ENCODE measurements around the gene PLXNA1.

The PLXNA1 gene

DNA sequence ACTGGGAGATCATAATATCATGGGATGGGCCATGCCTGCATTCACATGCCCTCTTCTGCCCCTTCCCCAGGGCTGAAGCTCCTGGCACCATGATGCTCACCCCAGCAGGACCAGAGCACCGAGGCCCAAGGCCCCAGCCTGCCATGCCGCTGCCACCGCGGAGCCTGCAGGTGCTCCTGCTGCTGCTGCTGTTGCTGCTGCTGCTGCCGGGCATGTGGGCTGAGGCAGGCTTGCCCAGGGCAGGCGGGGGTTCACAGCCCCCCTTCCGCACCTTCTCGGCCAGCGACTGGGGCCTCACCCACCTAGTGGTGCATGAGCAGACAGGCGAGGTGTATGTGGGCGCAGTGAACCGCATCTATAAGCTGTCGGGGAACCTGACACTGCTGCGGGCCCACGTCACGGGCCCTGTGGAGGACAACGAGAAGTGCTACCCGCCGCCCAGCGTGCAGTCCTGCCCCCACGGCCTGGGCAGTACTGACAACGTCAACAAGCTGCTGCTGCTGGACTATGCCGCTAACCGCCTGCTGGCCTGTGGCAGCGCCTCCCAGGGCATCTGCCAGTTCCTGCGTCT is 5.6 kb downstream of the PLXNA1 start:
- no peak for DNase-seq

DNA sequence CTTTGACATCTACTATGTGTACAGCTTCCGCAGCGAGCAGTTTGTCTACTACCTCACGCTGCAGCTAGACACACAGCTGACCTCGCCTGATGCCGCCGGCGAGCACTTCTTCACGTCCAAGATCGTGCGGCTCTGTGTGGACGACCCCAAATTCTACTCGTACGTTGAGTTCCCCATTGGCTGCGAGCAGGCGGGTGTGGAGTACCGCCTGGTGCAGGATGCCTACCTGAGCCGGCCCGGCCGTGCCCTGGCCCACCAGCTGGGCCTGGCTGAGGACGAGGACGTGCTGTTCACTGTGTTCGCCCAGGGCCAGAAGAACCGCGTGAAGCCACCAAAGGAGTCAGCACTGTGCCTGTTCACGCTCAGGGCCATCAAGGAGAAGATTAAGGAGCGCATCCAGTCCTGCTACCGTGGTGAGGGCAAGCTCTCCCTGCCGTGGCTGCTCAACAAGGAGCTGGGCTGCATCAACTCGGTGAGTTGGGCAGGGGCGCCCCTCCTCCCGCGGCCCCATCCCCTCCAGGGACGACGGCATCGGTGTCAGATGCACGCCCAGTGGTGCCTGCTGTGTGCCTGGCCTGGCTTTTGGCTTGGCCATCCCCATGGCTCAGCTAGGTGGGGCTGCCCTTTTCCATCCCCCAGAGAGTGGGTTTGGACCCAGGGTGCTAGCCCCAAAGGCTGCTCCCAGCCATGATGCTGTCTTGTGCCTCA is 6.6 kb downstream of the PLXNA1 start:
- no peak for DNase-seq

DNA sequence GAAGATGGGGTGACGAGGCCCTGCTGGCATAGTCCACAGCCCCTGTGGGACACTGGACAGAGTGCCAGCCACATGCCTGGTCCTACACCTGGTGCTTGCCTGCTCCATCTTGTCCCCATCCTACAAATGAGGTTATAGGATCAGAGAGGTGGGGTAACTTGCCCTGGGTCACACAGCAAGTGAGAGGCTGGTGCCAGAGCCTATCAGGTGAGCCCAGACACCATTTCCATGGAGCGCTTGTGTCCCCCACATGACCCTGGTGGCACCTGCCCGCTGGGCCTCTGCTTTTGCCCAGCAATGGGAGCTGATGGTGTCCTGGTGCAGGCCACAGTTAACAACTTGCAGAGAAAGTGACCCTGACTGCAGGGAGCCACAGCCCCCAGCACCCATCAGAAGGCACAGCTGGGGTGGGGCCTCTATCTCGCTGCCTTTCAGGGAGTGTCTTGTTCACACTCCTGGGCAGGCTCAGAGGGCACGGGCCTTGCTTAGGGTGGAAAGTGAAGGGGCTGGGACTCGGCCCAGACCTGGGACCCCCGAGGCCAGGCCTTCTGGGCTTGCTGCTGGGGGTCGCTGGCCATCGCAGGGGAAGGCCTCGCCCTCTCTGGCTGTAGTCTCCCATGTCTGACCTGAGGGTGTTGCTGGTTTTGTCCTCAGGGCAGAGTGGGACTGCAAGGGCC is 7.2 kb downstream of the PLXNA1 start:
- DNase-seq, result no peak

DNA sequence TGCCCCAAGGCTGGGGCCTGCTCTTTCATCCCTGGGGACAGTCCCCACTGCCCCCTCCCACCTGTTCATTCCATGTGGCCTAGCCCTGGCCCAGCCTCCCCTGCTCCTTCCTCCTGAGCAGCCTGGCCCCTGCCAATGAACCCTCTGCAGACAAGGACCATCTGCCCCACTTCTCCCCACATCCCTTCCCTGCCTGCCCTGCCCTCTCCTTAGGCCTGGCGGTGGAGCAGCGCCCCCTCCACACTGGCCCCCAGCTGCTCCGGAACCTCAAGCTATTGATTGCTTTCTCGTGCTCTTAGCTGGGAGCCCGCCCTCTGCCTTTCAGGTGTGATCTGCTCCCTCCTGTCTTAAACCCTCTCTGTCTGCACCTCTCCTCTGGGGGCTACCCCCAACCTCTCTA is 8.0 kb downstream of the PLXNA1 start:
- no peak for DNase-seq

GRCh38 chr3:126991366-126992200 is 8.7 kb downstream of the PLXNA1 start:
- no peak for DNase-seq

GRCh38 chr3:126992216-126992615 is 9.3 kb downstream of the PLXNA1 start:
- DNase-seq, result no peak

DNA sequence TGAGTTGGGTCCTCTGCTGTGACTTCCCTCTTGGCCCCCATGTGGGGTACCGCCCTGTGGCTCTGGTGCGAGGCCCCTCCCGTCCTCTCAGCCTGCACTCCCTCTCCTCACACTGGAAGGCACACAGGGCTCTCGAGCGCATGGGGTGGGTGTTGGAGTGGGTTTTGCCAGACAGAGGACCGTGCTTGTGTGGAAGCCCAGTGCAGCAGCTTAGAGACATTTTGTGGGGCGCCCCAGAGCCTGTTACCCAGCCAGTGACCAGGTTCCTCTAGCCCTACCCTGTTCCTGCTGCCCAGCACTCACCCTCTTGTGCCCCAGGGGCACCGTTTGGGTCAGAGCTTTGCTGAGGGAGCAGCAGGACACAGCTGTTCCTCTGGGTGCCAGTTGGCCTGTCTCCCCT is 9.9 kb downstream of the PLXNA1 start:
- DNase-seq, result no peak

DNA sequence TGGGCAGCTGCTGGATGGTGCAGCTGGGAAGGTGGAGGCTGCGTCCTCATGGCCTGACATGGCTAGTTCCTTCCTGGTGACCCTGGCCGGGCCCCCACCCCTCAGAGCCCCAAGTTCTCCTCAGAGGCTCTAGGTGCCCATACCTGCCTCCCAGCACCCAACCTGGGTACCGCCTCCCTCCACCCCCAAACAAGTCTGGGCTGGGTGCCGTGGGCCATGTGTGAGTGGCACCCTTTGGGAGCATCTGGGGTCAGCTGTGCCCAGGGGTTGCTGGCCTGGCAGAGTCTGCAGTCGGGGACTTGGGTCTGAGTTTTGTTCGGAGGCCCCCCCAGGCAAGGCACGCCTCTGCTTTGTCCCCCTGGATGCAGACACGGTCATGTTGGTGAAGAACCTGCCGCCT is 10.5 kb downstream of the PLXNA1 start:
- no peak for DNase-seq

DNA sequence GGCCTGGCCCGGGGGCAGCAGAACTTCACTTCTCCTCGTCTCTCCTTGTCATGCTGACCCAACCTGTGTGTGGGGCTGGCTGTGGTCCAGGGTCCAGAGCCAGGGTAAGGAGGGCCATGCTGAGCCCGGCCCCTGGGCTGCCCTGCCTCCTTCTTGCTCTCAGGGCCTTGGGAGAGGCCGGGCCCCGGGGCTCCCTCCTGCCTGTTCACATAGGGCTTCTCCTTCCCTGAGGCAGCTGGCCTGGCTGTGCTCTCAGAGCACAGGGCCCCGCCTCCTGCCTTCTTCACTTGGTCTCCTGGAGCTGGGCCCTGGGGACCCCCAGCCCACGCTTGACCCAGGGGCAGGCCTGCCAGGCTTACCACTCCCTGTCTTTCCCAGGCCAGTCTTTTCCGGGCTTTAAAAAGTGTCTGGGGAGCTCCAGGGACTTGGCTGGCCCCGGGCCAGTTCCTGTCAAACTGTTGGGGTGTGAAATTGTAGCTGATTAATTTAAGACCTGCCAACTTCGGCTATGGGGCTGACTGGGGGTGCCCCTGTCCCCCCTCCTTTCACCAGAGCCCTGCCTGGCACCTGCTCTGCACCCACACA is 11.8 kb downstream of the PLXNA1 start:
- DNase-seq, result no peak

DNA sequence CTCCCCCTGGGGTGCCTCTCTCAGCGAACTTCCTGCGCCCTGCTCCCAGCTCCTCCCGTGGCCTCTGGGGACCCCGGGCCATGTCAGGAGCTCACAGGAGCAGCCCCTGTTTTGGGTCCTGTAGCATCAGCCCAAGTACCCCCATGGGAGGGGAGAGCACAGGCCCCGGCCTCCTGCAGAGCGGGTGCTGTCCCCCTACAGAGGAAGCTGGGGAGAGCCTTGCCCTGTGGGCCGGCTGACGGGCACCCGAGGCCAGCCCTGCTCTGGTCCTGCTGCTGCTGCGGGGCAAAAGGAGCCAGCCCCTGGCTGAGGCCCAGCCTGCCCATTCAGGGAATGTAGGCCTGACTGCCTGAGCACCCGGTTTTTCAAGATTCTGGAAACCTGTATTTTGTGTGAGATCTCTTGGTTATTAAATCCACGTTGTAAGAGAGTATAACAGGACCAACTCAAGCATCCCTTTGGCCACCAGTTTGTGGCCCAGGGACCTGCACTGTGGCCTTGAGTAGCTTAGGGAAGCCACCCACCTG is 12.4 kb downstream of the PLXNA1 start:
- no peak for DNase-seq

DNA sequence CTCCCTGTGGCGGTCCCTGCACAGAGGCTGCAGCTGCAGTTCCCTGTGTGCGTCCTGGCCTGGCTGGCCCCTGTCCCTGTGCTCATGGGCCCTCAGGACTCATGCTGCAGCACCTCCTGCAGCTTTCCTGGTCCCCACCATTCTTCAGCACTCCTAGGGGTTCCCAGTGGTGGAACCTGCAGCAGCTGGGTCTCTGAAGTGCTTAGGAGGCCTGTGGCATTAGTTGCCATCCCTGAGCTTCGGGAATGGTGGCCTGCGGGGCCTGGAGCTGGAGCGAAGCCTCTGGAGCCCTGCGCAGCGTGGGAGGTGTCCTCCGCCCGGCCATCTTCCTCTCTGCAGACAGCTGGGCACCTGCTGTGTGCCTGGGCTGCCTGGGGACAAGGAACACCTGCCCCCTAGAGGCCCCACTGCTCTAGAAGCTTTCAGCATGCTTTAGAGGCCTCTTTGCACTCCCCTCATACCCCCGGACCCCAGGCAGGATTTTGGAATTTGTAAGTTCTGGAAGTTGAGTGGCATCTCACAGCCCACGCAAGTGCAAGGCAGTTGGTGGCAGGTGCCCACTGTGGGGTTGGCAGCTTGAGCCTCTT is 13.1 kb downstream of the PLXNA1 start:
- no peak for DNase-seq

GRCh38 chr3:126996905-126997304 is 14.0 kb downstream of the PLXNA1 start:
- DNase-seq, result no peak

DNA sequence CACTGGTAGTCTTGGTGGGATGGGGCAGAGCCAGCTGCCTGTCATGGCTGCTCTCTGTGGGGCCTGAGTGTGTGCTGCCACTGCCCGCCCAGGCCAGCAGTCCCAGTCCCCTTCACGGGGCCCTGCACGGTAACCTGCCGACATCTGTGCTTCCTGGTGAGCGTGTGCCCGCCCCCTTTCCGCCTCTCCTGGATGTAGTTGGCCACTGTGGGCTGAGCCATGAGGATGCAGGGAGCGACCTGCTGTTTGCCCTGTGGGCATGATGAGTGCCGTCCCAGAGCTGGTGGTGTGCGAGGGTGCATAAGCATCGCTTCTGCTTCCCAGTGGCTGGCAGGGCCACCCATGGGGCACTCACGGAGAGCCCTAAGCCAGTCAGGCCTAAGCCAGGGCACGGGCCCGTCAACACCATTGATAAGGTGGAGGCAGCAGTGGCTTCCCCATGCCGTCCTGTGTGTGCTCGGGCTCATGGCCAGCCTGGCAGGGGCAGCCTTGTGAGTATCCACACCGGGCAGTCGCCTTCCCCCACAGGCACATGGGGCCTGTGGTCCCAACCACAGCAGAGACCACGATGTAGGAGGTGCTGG is 14.6 kb downstream of the PLXNA1 start:
- DNase-seq, result no peak

- DNase-seq, result no peak
Observed at GRCh38 chr3:126998320-126998719, 15.4 kb downstream of the PLXNA1 start.

GRCh38 chr3:126998728-126999127 is 15.8 kb downstream of the PLXNA1 start:
- no peak for DNase-seq

DNA sequence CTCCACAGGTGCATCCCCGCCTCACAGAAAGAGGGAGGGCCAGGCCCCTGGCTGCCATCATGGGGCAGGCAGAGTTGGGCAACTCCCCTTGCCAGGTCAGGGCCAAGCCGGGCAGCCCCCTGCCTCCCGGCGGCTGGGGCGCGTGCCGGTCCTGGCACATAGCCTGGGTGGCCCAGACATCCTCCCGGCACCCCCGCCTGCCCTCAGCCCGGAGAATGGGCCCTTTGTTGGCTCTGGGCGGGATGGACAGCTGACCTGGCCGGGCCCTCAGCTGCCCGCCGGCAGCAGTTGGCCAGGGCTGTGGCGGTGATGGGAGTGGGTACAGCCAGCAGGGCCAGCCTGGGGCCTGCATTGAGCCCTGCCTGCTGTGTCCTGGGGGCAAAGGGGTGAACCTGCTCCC is 16.5 kb downstream of the PLXNA1 start:
- DNase-seq, result no peak

DNA sequence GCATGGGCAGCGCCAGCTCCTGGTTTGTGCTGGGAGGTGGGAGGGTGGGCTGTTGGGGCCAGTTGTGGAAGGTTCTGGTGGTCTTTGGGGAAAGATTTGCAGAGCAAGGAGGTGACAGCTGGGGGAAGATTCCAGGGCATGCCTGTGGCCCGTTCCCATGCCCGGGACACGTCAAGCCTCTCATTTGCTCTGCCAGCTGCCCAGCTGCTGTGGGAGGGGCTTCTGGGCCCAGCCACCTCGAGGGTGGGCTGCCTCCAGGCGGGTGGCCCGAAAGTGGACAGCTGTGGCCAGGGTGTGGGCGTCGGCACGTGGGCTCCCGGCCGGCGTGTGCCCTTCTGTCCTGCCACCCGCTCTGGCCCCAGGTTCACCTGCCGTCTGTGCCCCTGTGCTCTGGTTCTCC is 17.2 kb downstream of the PLXNA1 start:
- no peak for DNase-seq

GRCh38 chr3:127000761-127001160 is 17.8 kb downstream of the PLXNA1 start:
- no peak for DNase-seq

DNA sequence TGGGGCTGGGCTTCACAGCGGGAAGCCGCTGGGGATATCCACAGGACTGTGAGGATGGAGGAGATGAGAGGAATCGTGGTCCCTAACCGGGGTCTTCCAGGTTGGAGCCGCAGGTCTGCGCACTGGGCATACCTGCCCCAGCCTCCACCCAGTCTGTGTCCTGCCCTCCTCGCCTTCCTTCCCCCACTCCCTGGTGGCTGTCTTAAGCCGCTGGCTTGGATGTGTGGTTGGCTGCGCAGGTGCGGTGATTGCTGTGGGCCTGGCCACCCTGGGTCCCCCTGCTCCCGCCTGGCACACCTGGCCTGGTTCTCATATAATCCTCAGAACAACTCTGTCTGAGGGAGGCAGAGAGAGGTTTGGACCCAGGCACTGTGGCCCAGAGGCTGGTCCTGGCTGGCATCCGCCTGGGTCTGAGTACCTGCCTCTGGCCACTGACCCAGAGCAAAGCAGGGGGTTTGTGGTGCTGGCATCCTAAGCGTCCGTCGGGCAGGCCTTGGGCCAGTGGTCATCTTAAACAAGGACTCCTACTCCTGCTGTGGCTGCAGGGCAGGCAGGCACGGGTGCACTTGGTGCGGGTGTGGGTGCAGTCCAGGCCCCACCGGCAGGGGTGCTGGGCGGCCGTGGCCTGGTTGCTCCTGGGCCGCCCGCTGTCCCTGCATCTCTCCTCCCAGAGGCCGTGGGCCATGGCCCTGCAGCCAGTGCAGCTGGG is 18.7 kb downstream of the PLXNA1 start:
- DNase-seq, result no peak

GRCh38 chr3:127002195-127003174 is 19.6 kb downstream of the PLXNA1 start:
- DNase-seq, result no peak

All from NCI-H1930 (cell line).